GM10266 (cell line): ENCODE results near the gene CHRDL2.

ENCODE experiments used
- DNase-seq: peaks from one replicate; pipeline ENCODE4 v3.0.0; 2012; ENCODE audit errors: extremely low spot score
- TF ChIP-seq, protein P1 (sequence below): IDR thresholded peaks from 2 replicates; pipeline ENCODE4 v1.5.1; 2012; ENCODE audit warnings: mild to moderate bottlenecking, low read depth; ENCODE audit not compliant: control insufficient read depth, insufficient read depth; ENCODE audit errors: missing control alignments

CHRDL2 gene, protein sequence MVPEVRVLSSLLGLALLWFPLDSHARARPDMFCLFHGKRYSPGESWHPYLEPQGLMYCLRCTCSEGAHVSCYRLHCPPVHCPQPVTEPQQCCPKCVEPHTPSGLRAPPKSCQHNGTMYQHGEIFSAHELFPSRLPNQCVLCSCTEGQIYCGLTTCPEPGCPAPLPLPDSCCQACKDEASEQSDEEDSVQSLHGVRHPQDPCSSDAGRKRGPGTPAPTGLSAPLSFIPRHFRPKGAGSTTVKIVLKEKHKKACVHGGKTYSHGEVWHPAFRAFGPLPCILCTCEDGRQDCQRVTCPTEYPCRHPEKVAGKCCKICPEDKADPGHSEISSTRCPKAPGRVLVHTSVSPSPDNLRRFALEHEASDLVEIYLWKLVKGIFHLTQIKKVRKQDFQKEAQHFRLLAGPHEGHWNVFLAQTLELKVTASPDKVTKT

DNA sequence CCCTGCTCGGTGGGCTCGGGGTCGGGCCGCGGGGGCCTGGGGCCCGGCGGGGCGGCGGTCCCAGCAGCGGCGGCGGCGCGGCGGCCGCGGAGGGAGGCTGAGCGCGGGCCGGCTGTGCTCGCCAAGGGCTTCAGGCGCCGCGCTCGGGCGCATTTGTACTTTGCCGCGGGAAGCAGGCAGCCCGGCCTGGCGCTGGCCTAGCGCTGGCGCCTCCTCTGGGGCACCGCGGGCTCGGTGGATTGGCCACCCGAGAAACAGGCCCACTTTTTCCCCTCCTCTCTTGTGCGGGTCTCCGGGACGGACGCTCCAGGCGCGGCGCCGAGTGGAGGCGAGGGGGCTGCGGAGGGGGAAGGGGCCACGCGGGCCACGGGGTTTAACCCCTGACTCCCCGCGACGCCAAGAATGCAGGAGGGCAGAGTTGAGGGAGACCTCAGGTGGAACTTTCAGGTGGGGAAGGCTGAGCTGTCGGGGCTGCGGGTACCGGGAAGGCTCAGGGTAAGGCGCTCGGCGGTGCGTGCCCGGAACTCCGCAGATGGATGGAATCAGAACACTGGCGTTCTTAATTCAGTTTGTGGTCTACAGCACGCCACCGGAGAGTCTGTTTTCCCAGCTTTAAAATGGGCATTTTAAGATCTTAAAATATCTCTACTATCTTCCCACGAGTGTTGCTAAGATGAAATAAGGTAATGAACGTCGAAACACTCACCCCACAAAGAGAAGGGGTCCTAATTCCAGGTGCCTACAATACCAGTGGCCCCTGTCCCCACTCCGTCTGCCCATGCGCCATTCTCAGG, at the start of gene CHRDL2:
CHRDL2 (minus strand) TSS at position 126 of the 794 bp plus-strand sequence. CDS start 538 bp downstream, outside the sequence.
- TF ChIP-seq, protein P1, sequence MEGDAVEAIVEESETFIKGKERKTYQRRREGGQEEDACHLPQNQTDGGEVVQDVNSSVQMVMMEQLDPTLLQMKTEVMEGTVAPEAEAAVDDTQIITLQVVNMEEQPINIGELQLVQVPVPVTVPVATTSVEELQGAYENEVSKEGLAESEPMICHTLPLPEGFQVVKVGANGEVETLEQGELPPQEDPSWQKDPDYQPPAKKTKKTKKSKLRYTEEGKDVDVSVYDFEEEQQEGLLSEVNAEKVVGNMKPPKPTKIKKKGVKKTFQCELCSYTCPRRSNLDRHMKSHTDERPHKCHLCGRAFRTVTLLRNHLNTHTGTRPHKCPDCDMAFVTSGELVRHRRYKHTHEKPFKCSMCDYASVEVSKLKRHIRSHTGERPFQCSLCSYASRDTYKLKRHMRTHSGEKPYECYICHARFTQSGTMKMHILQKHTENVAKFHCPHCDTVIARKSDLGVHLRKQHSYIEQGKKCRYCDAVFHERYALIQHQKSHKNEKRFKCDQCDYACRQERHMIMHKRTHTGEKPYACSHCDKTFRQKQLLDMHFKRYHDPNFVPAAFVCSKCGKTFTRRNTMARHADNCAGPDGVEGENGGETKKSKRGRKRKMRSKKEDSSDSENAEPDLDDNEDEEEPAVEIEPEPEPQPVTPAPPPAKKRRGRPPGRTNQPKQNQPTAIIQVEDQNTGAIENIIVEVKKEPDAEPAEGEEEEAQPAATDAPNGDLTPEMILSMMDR, result no peak
- no peak for DNase-seq

DNA sequence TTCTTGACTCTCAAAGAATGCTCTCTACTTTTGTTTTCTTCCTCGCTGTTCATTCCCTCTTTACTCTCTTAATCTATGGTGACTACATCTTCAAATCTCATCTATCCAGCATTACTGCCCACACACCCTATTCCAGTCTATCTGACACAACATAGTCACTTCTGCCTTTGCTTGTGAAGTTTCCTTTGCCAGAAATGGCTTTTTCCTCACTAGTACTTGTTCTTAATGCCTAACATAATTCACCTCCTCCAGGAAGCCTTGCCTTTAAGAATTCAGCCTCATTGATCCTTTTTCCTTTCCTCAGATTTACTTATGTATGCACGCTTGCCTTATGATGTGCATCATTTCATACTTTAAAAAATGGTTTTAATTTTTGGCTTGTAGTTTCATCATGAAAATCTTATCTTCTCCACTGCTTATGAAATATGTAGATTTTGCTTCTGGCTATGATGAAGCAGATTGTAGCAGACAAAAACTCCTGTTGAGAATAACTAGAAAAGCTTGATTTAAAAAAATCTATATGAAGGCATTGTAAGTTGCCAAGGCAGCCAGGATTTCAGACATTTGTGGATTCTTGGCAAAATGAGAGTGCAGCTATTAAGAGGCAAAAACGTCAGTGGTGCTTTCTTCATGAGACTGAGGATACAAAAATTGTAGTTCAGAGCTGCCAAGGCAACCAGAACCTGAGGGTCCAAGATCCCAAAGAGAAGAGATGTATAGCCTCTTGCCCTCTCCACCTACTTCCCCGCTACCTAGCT, 49.2 kb upstream of the CHRDL2 start:
- TF ChIP-seq, protein P1, result no peak

DNA sequence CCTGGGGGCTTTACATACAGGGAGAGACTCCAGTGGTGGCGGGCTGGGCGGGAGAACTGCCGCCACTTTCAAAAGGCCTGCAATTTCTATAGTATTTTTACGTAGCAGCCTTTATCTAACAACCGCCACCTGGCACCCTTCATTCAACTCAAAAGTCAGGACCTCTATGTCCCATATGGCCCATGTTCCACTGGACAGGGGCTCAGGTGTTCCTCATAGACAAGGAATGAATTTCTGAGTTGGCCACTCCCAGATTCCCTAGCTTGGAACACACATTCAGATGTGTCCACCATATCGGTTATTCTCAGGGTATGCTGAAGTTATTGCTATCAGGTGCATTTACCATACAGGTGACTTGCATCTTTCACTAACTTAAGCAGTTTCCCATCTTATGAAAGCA, 47.4 kb upstream of the CHRDL2 start:
- TF ChIP-seq, protein P1, result no peak

More for the DNA sequence above, 49.2 kb upstream of the CHRDL2 start:
- DNase-seq, result no peak

DNA sequence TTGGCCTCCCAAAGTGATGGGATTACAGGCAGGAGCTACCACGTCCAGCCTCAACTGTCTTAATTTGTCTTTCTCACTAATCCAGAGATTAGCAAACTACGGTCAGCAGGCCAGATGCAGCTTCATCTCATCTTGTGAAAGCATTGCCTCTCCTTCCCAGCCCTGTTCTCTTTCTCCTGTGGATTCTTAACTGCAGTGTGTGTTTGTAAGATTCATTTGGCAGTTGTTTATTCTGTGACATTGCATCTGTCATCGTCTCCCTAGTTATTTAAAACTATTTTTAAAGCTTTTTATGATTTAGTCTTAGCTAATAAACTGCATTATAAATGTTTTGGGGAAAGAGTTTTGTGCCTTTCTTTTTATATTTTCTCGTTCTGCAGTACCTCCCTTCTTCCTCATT, 46.7 kb upstream of the CHRDL2 start:
- no peak for DNase-seq
- TF ChIP-seq, protein P1, result no peak

More for the DNA sequence above, 47.4 kb upstream of the CHRDL2 start:
- no peak for DNase-seq

DNA sequence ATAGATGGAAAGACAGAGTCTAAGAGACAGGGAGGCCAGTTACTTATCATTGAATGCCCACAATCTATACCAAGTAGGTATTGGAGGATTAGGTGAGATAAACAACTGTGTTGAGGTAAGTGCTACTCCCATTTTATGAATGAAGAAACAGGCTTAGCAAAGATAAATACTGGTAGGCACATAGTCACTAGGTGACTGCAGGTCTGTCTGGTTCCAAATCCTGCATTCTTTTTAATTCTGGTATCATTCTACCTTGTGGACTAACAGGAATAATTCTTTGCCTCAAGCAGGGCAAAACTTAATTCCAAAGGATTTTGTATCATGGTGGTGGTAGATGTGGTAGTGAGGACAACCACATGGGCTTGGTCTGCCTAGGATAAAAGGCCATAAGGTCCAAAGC, 45.8 kb upstream of the CHRDL2 start:
- DNase-seq, result no peak
- TF ChIP-seq, protein P1, result no peak

DNA sequence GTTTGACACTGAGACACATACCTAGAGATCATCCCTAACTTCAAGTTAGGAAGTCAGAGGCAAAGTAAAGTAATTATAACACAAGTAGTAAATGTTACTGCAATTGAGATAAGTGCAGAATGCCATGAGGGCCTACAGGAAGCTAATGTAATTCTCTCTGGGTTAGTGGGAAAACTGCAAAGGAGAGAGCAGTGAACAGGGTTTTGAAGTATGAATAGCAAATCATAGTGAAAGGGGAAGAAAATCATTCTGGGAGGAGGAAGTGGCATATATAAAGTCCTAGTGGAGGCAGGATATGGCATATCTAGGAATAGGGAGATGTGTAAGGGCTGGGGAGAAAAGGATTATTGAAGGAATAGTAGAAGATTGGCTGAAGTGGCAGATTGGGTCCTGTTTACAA, 45.3 kb upstream of the CHRDL2 start:
- TF ChIP-seq, protein P1, result no peak
- no peak for DNase-seq

DNA sequence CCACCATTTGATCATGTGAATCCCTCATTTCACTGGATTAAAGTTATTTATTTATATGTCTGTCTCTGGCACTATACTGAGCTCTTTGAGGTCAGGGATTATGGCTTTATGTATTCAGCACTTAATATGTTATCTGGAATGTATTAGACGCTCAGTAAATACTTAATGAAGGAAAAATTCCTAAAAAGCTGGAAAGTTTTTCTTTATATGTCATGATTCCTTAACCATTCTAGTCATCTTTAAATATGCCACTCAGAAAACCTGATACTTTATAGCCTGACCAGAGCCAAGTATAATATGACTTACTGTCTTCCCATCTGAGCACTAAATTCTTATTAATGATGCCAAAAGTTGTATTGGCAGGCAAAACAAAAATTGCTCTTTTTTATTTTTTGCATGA, 44.5 kb upstream of the CHRDL2 start:
- TF ChIP-seq, protein P1, result no peak
- no peak for DNase-seq
